GM19455 (cell line): ENCODE results near the gene AUTS2.
A peak's percentile ranks its signal among the peaks of the same experiment; 100 is the strongest.

ENCODE experiments used
- ATAC-seq: cut with Tn5 transposase; IDR thresholded peaks from one replicate; pipeline ENCODE4 v1.9.1; 2021; ENCODE audit not compliant: unreplicated experiment

AUTS2 gene

GRCh38 chr7:69880840-69881239, 282.6 kb downstream of the AUTS2 start:
- no peak for ATAC-seq

GRCh38 chr7:69882269-69882668, 284.0 kb downstream of the AUTS2 start:
- peak; percentile 76 for ATAC-seq

- ATAC-seq: no peak
Measured at GRCh38 chr7:69883399-69883891, 285.2 kb downstream of the AUTS2 start.

GRCh38 chr7:69885431-69885830, 287.2 kb downstream of the AUTS2 start:
- no peak for ATAC-seq

- peak; percentile 58 for ATAC-seq
Measured at GRCh38 chr7:69889338-69889975, 291.2 kb downstream of the AUTS2 start.

GRCh38 chr7:69889976-69890351, 291.7 kb downstream of the AUTS2 start:
- ATAC-seq: no peak

- ATAC-seq: no peak
Measured at GRCh38 chr7:69892790-69893189, 294.5 kb downstream of the AUTS2 start.

GRCh38 chr7:69893906-69894305, 295.6 kb downstream of the AUTS2 start:
- no peak for ATAC-seq

GRCh38 chr7:69895446-69895845, 297.2 kb downstream of the AUTS2 start:
- no peak for ATAC-seq

- ATAC-seq: no peak
Measured at GRCh38 chr7:69896121-69896520, 297.8 kb downstream of the AUTS2 start.

GRCh38 chr7:69898189-69898588, 299.9 kb downstream of the AUTS2 start:
- peak; percentile 75 for ATAC-seq

GRCh38 chr7:69903410-69903809, 305.1 kb downstream of the AUTS2 start:
- ATAC-seq: no peak

GRCh38 chr7:69906283-69906995, 308.2 kb downstream of the AUTS2 start:
- peak; percentile 83 for ATAC-seq

GRCh38 chr7:69907720-69908119, 309.4 kb downstream of the AUTS2 start:
- ATAC-seq: no peak

GRCh38 chr7:69908454-69908853, 310.2 kb downstream of the AUTS2 start:
- ATAC-seq: no peak

- no peak for ATAC-seq
Measured at GRCh38 chr7:69910150-69910549, 311.9 kb downstream of the AUTS2 start.

- ATAC-seq: no peak
Measured at GRCh38 chr7:69911337-69911736, 313.1 kb downstream of the AUTS2 start.

GRCh38 chr7:69912141-69912540, 313.9 kb downstream of the AUTS2 start:
- no peak for ATAC-seq

GRCh38 chr7:69912846-69913245, 314.6 kb downstream of the AUTS2 start:
- no peak for ATAC-seq

- no peak for ATAC-seq
Measured at GRCh38 chr7:69919426-69920111, 321.3 kb downstream of the AUTS2 start.

- ATAC-seq: no peak
Measured at GRCh38 chr7:69920797-69921196, 322.5 kb downstream of the AUTS2 start.
